HG03175 (cell line): Measurements from ENCODE around the gene FAM186B.
A peak's percentile ranks its signal among the peaks of the same experiment; 100 is the strongest.

Experiments used
- ATAC-seq: cut with Tn5 transposase; IDR thresholded peaks from one replicate; pipeline ENCODE4 v1.9.1; 2021; ENCODE audit warnings: mild to moderate bottlenecking, moderate library complexity; ENCODE audit not compliant: unreplicated experiment

FAM186B gene

DNA sequence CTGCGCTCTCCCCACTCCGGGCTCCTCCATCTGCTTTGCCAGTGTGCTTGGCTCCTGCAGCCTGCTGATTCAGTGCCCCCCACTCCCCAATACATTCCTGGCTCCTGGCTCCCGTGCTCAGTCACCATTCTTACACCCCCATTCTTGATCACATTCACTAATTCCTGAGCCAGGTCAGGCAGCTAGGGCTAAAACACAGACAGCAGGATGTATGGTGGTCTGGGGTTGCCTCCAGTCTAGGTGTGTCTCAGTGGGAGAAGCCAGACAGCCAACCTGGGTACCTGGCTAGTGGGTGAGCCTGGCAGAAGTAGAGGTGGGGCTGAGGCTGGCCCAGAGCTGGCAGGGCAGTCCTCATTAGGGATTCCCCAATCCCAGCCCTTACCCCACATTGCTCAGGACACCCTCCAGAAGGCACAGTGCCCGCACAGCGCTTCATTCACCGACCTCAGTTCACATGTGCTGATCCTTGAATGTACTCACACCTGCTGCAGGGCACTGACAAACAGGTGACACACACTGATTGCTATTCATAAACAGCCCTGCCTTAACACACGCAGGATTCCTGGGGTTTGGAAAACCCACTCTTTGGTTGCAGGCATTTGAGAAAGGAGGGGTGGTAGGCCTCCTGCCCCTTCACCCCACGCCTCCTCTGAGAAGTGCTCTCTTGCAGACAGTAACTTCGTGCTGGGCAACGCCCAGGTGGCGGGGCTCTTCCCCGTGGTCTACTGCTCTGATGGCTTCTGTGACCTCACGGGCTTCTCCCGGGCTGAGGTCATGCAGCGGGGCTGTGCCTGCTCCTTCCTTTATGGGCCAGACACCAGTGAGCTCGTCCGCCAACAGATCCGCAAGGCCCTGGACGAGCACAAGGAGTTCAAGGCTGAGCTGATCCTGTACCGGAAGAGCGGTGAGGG, 65.0 kb downstream of the FAM186B start:
- no peak for ATAC-seq

DNA sequence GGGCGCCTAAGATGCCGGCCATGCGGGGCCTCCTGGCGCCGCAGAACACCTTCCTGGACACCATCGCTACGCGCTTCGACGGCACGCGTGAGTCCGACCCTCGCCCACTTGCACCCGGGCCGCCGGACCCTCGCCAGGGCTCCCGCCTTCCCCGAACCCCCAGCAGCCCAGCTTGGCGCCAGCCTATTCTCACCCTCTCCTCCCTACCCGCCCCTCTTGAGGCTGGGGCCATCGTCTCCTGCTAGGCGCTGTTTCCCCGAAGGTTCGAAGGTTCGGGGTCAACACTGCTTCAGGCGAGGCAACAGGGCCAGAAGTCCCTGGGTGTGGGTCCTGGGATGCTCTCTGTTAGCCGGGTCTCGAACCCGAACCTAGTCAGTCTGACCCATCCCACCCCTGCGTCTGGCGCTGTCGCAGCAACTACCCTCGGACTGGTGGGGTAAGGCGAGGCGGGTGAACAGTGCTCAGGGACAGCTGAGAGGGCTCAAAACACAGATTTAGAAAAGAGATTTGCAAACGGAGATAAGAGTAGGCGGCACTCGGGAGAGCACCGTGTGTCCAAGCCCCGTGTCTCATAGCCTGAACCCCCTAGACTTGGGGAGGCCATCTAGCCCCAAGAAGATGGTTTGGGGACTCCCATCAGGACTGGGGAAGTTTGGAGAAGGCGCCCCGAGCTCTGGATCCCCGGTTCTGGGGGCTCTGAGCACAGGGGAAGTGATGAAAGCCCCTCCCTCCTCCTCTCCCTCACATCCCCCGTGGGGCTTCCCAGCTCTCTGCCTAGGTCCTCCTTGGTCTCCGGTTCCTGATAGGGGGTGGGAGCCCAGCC, 65.8 kb downstream of the FAM186B start:
- no peak for ATAC-seq

DNA sequence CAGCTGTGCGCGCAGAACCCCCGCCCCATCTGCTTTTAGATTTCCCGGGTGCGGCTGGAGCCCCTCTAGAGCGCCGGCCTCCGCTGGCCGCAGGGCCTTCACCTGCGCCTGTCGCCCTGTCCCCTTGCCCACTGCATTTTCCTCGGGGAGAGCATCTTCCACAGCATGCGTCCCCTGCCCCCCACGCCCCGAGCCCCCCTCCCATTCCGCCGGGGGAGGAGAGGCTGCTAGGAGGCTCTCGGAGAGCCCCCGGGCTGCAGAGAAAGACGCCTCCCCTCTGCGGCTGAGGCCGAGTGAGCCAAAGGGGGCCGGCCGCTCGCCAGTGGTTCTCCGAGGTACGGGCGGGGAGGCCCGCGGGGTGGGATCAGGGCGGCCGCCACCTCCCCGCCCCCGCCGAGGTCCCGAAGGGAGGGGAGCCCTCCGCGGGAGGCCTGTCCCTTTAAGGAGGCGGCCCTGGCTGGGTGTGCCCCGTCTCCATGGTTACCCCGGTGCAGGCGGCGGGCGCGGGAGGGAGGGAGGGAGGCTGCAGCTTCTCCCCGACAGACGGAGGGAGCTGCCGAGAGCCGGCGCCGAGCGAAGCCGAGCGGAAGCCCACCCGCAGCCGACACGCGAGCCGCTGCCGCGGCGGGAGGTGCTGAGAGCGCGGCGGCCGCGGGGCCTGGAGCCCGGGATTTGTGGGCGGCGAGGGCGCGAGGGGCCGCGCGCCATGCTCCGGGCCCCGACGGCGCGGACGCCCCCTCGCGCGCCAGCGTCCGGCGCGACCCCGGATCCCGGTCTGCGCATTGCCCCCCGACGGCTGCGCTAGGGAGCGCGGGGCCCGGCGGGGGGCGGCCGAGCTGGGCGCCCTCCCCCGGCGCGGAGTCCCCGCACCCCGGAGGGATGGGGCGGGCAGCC, 66.7 kb downstream of the FAM186B start, which contains the start of gene KCNH3:
TSS of gene KCNH3 (plus strand) at position 521 of the 894 bp plus-strand sequence. CDS start 387 bp downstream, outside the sequence.
- peak; percentile 62 for ATAC-seq

DNA sequence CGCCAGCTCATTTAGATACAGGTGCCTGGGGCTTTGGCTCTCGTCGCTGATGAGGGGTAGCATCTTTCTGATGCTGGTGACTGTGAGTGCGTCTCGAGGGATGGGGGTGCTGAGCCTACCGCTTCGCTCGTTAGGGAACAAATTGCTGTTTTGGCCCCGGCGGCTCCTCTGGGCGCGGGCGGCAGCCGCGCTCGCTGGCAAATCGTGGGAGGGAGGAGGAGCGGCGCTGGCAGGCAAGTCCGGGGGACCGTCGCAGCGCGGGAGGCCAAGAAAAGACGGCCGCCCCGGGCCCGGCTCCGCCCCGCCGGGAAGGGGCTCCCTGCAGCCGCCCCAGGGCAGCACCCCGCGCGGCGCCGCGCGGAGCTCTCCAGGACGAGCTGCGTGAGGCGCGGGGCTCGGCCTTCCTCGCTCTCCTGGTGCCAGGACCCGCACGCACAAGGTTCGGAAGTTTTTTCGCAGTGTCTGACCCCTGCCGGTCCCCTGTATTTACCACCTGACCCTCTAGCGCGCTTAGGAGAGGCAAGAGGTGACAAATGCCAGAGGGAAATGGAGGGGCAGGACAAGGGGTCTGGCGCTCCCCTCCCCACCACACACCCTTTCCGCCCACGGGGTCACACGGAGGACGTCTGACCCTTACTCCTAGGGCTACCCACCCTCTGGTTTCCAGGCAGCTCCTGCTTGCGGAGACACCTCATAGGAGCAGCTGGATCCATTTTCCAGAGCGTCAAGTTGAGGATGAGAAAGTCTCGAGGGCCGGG, 67.5 kb downstream of the FAM186B start:
- no peak for ATAC-seq
